ENCODE data around the gene DDX52.

GRCh38 chr17:37610971-37611370 lies 32.3 kb downstream of the DDX52 start:
- no peak for TF ChIP-seq CTCF (IDR thresholded peaks at IDR 0.05)
- no peak for TF ChIP-seq POLR2AphosphoS5 (IDR thresholded peaks at IDR 0.05)
- no peak for TF ChIP-seq POLR2A (IDR thresholded peaks at IDR 0.05; ENCODE audit: low read depth)
- TF ChIP-seq EP300 (IDR thresholded peaks at IDR 0.05) = no peak

Measured in esophagus muscularis mucosa (tissue), 4 donors.